HEK293 (cell line): ENCODE measurements around the gene IL4R.

Experiments used
- CTCF ChIA-PET: fragments of 350-600 bp; formaldehyde crosslinking; extraction: SDS; loops from one replicate; lab custom pipeline; 2021; ENCODE audit warnings: antibody characterized with exemption; lab: Yijun Ruan, JAX
- POLR2A ChIA-PET: fragments of 300-600 bp; formaldehyde crosslinking; extraction: SDS; loops from one replicate; lab custom pipeline; 2020; ENCODE audit warnings: antibody characterized with exemption, inconsistent platforms; lab: Yijun Ruan, JAX
- H3K27ac ChIP-seq: fragments of 200-500 bp; sonication (Bioruptor generic); 2 replicates; pipeline ENCODE4 v1.5.1; 2014; ENCODE audit warnings: low read depth, low read length, control low read depth, inconsistent platforms; ENCODE audit errors: extremely low read depth
- H3K36me3 ChIP-seq, 2 experiments: fragments of 200-500 bp in 1 of 2; sonication (Bioruptor generic) in 1 of 2; 1 replicate in 1 of 2; 2 replicates in 1 of 2; pipeline ENCODE4 v1.5.1; 2014 to 2017; ENCODE audit warnings: inconsistent platforms in 2 of 2, low read length in 2 of 2; ENCODE audit not compliant: control insufficient read depth in 2 of 2, insufficient read depth in 1 of 2
- H3K4me1 ChIP-seq: fragments of 200-500 bp; sonication (Bioruptor generic); 2 replicates; pipeline ENCODE4 v1.5.1; 2014; ENCODE audit warnings: mild to moderate bottlenecking, low read length, inconsistent platforms; ENCODE audit not compliant: control insufficient read depth, insufficient read depth
- H3K4me3 ChIP-seq: 2 replicates; pipeline ENCODE4 v1.5.1; 2011; ENCODE audit warnings: low read depth, mild to moderate bottlenecking, control low read depth, low read length, moderate library complexity
- H3K9me3 ChIP-seq: fragments of 200-500 bp; sonication (Bioruptor generic); 2 replicates; pipeline ENCODE4 v1.5.1; 2014; ENCODE audit warnings: low read depth, low read length, inconsistent platforms; ENCODE audit not compliant: control insufficient read depth, insufficient read depth
- EGR2 ChIP-seq: fragments of 450-650 bp; formaldehyde crosslinking; IDR thresholded peaks from 2 replicates; pipeline ENCODE4 v1.5.1; 2016; ENCODE audit warnings: low read depth, missing biosample characterization, missing genetic modification characterization
- GLIS1 ChIP-seq: fragments of 450-650 bp; formaldehyde crosslinking; IDR thresholded peaks from 2 replicates; pipeline ENCODE4 v1.5.1; 2016; ENCODE audit warnings: missing biosample characterization, missing genetic modification characterization
- GLIS2 ChIP-seq: fragments of 450-650 bp; formaldehyde crosslinking; IDR thresholded peaks from 2 replicates; pipeline ENCODE4 v1.5.1; 2016; ENCODE audit warnings: missing biosample characterization, missing genetic modification characterization
- PATZ1 ChIP-seq: fragments of 450-650 bp; formaldehyde crosslinking; IDR thresholded peaks from 2 replicates; pipeline ENCODE4 v1.5.1; 2016; ENCODE audit warnings: missing biosample characterization, missing genetic modification characterization
- REST ChIP-seq: fragments of 450-650 bp; formaldehyde crosslinking; IDR thresholded peaks from 2 replicates; pipeline ENCODE4 v1.5.1; 2016; ENCODE audit warnings: missing biosample characterization, missing genetic modification characterization
- SP2 ChIP-seq: fragments of 450-650 bp; formaldehyde crosslinking; IDR thresholded peaks from 2 replicates; pipeline ENCODE4 v1.5.1; 2016; ENCODE audit warnings: missing biosample characterization, missing genetic modification characterization
- ZBTB11 ChIP-seq: fragments of 450-650 bp; formaldehyde crosslinking; conservative IDR thresholded peaks from 2 replicates; pipeline ENCODE4 v1.5.1; 2016; ENCODE audit warnings: low read depth, missing biosample characterization, missing genetic modification characterization
- ZBTB17 ChIP-seq: fragments of 450-650 bp; formaldehyde crosslinking; IDR thresholded peaks from 2 replicates; pipeline ENCODE4 v1.5.1; 2016; ENCODE audit warnings: missing biosample characterization, missing genetic modification characterization
- ZBTB26 ChIP-seq: fragments of 450-650 bp; formaldehyde crosslinking; optimal IDR thresholded peaks from 2 replicates; pipeline ENCODE3; 2016; ENCODE audit warnings: missing biosample characterization, mild to moderate bottlenecking, missing genetic modification characterization
- ZBTB8A ChIP-seq: fragments of 450-650 bp; formaldehyde crosslinking; IDR thresholded peaks from 2 replicates; pipeline ENCODE4 v1.5.1; 2016; ENCODE audit warnings: missing biosample characterization, missing genetic modification characterization
- ZFHX2 ChIP-seq: fragments of 450-650 bp; formaldehyde crosslinking; conservative IDR thresholded peaks from 2 replicates; pipeline ENCODE4 v1.5.1; 2016; ENCODE audit warnings: missing biosample characterization, missing genetic modification characterization
- ZFP3 ChIP-seq: fragments of 450-650 bp; formaldehyde crosslinking; IDR thresholded peaks from 2 replicates; pipeline ENCODE4 v1.5.1; 2016; ENCODE audit warnings: low read depth, missing biosample characterization, missing genetic modification characterization
- ZIC2 ChIP-seq: fragments of 450-650 bp; formaldehyde crosslinking; IDR thresholded peaks from 2 replicates; pipeline ENCODE4 v1.5.1; 2016; ENCODE audit warnings: missing biosample characterization, missing genetic modification characterization
- ZNF112 ChIP-seq: fragments of 450-650 bp; formaldehyde crosslinking; IDR thresholded peaks from 2 replicates; pipeline ENCODE4 v1.5.0; 2017; ENCODE audit warnings: missing biosample characterization, missing genetic modification characterization
- ZNF146 ChIP-seq: fragments of 450-650 bp; formaldehyde crosslinking; IDR thresholded peaks from 2 replicates; pipeline ENCODE4 v1.5.1; 2016; ENCODE audit warnings: missing biosample characterization, missing genetic modification characterization
- ZNF174 ChIP-seq: fragments of 450-650 bp; formaldehyde crosslinking; IDR thresholded peaks from 2 replicates; pipeline ENCODE4 v1.5.0; 2017; ENCODE audit warnings: missing biosample characterization, mild to moderate bottlenecking, missing genetic modification characterization
- ZNF335 ChIP-seq: fragments of 450-650 bp; formaldehyde crosslinking; conservative IDR thresholded peaks from 2 replicates; pipeline ENCODE4 v1.5.1; 2016; ENCODE audit warnings: missing biosample characterization, missing genetic modification characterization
- ZNF341 ChIP-seq: fragments of 450-650 bp; formaldehyde crosslinking; IDR thresholded peaks from 2 replicates; pipeline ENCODE4; 2016; ENCODE audit warnings: low read depth, missing biosample characterization, missing genetic modification characterization
- ZNF362 ChIP-seq: fragments of 450-650 bp; formaldehyde crosslinking; IDR thresholded peaks from 2 replicates; pipeline ENCODE4 v1.5.1; 2016; ENCODE audit warnings: missing biosample characterization, missing genetic modification characterization
- ZNF423 ChIP-seq: fragments of 450-650 bp; formaldehyde crosslinking; IDR thresholded peaks from 2 replicates; pipeline ENCODE4 v1.5.1; 2016; ENCODE audit warnings: missing biosample characterization, missing genetic modification characterization
- ZNF561 ChIP-seq: fragments of 450-650 bp; IDR thresholded peaks from 2 replicates; pipeline ENCODE4 v1.5.1; 2018; ENCODE audit warnings: missing biosample characterization, missing genetic modification characterization, borderline replicate concordance
- ZNF639 ChIP-seq: fragments of 450-650 bp; formaldehyde crosslinking; IDR thresholded peaks from 2 replicates; pipeline ENCODE4 v1.5.1; 2016; ENCODE audit warnings: missing biosample characterization, missing genetic modification characterization
- ZXDB ChIP-seq: fragments of 450-650 bp; formaldehyde crosslinking; IDR thresholded peaks from 2 replicates; pipeline ENCODE4 v1.5.1; 2016; ENCODE audit warnings: missing biosample characterization, missing genetic modification characterization

Gene IL4R

GRCh38 chr16:27313422-27314160 is at the start of gene IL4R:
TSS of gene IL4R (plus strand) at chr16:27313974. CDS start at chr16:27340204, 26,230 bp downstream.
- ChIA-PET POLR2A (no interaction called here), CTCF (no interaction called here)
- peak within 1 kb of the TSS; percentile 66 for H3K4me3 ChIP-seq
- no peaks in the 10 kb centered on the region for H3K36me3 ChIP-seq
- no peaks in the 10 kb centered on the region for H3K9me3 ChIP-seq
- no peak within 1 kb of the TSS; the same call in 1 of the 2 replicates for H3K27ac ChIP-seq
- H3K4me1 ChIP-seq = no peaks in the 10 kb centered on the region
- no peak for TF ChIP-seq ZNF362 (tag by site-specific recombination)
- 0 out of 2 replicates have a peak, but pooled peaks have one; percentile 29 for TF ChIP-seq REST (tag by site-specific recombination)
- TF ChIP-seq ZXDB (tag by site-specific recombination) = peak; percentile 45; the same call in 1 of the 2 replicates
- TF ChIP-seq ZBTB8A (tag by site-specific recombination) = peak; percentile 81
- TF ChIP-seq PATZ1 = peak; percentile 53; the same call in 1 of the 2 replicates
- TF ChIP-seq ZNF423 (tag by site-specific recombination) = 0 out of 2 replicates have a peak, but pooled peaks have one; percentile 12
- peak; percentile 71 for TF ChIP-seq ZFP3 (tag by site-specific recombination)
- TF ChIP-seq GLIS2 (tag by site-specific recombination) = peak; percentile 46
- TF ChIP-seq SP2 (tag by site-specific recombination) = 0 out of 2 replicates have a peak, but pooled peaks have one; percentile 21
- TF ChIP-seq ZBTB11 = no peak
- peak; percentile 51 for TF ChIP-seq ZNF335 (tag by site-specific recombination)
- TF ChIP-seq ZBTB26 (tag by site-specific recombination) = peak; percentile 76
- TF ChIP-seq GLIS1 (tag by site-specific recombination) = 0 out of 2 replicates have a peak, but pooled peaks have one; percentile 32
- TF ChIP-seq ZIC2 (tag by site-specific recombination) = 0 out of 2 replicates have a peak, but pooled peaks have one; percentile 19
- TF ChIP-seq ZBTB17 = 0 out of 2 replicates have a peak, but pooled peaks have one; percentile 26
- no peak for TF ChIP-seq ZNF112 (tag by site-specific recombination)
- TF ChIP-seq ZNF174 (tag by site-specific recombination) = no peak
- no peak for TF ChIP-seq ZNF146 (tag by site-specific recombination)
- TF ChIP-seq ZNF341 (tag by site-specific recombination) = peak; percentile 37; the same call in 1 of the 2 replicates
- TF ChIP-seq EGR2 (tag by site-specific recombination) = peak; percentile 80
- no peak for TF ChIP-seq ZNF639 (tag by site-specific recombination)
- TF ChIP-seq ZNF561 (tag by site-specific recombination) = peak; percentile 46; the same call in 1 of the 2 replicates
- peak; percentile 87 for TF ChIP-seq ZFHX2 (tag by site-specific recombination)
